Lower lobe of right lung (tissue), 2 donors: ENCODE measurements around the gene CACNA1C. TPM values are rescaled to one million over a fixed set of nuclear protein-coding genes. Genes with fewer than 3 reads are reported as not detected.

Source experiments
- ATAC-seq, 2 donors: fragments of 200-7000 bp; cut with Tn5 transposase; one replicate each; pipeline ENCODE4 v1.9.1; 2020 to 2022; ENCODE audit warnings: mild to moderate bottlenecking in 2 of 2, moderate library complexity in 2 of 2
- DNase-seq: peaks from one replicate; pipeline ENCODE4 v3.0.0-alpha.2; 2020
- H3K27ac ChIP-seq: fragments of 200-600 bp; one replicate; pipeline ENCODE4 v1.8.0; 2022
- H3K27me3 ChIP-seq: fragments of 200-600 bp; one replicate; pipeline ENCODE4 v1.8.0; 2022; ENCODE audit warnings: low read depth
- H3K36me3 ChIP-seq: fragments of 200-600 bp; one replicate; pipeline ENCODE4 v1.8.0; 2022; ENCODE audit warnings: mild to moderate bottlenecking
- H3K4me1 ChIP-seq: fragments of 200-600 bp; one replicate; pipeline ENCODE4 v1.8.0; 2022
- H3K4me3 ChIP-seq: fragments of 200-600 bp; one replicate; pipeline ENCODE4 v1.8.0; 2022; ENCODE audit warnings: mild to moderate bottlenecking
- H3K9me3 ChIP-seq: fragments of 200-600 bp; one replicate; pipeline ENCODE4 v1.8.0; 2022
- CTCF ChIP-seq: fragments of 200-600 bp; IDR thresholded peaks from one replicate; pipeline ENCODE4 v1.8.0; 2022; ENCODE audit warnings: antibody characterized with exemption, mild to moderate bottlenecking
- intact Hi-C: fragments of 100-400 bp; cut with DNase I; formaldehyde crosslinking; loops from one replicate; pipeline ENCODE4 v1.11.0; 2022
- total RNA-seq: library from RNA; stranded (reverse); fragmentation: NEBNext Ultra II Directional; extraction: Animal tissue kit (Norgen Biotek cat#: 25700); gene quantifications from one replicate; pipeline ENCODE4 v1.2.1, GENCODE V29; 2021
- donor health status: DM: no; HTN: yes; CAD: no; lungs with severe emphysema.

Gene CACNA1C
- total RNA-seq, 1 donor from 2014 or later, result 8.4 TPM

- peaks cover 12% of the 10 kb centered on the region for H3K27me3 ChIP-seq
- ATAC-seq (peak; percentile 87 to 88), DNase-seq (peak; percentile 73)
- intact Hi-C loops, result no loop called here
- H3K9me3 ChIP-seq, result no peaks in the 10 kb centered on the region
- no peak overlapping the region for H3K4me3 ChIP-seq
- H3K36me3 ChIP-seq, result no peaks in the 10 kb centered on the region
- peaks cover 13% of the 10 kb centered on the region for H3K4me1 ChIP-seq
- H3K27ac ChIP-seq, result peak overlapping the region; percentile 34
- TF ChIP-seq CTCF, result peak; percentile 92
These were observed 530.3 kb downstream of the CACNA1C start for GRCh38 chr12:2583091-2583497.

- peak overlapping the region; percentile 34 for H3K27ac ChIP-seq
- peaks cover 13% of the 10 kb centered on the region for H3K4me1 ChIP-seq
- H3K27me3 ChIP-seq, result peaks cover 12% of the 10 kb centered on the region
- ATAC-seq (no peak), DNase-seq (no peak)
- intact Hi-C loops, result no loop called here
- no peak overlapping the region for H3K4me3 ChIP-seq
- no peaks in the 10 kb centered on the region for H3K9me3 ChIP-seq
- no peaks in the 10 kb centered on the region for H3K36me3 ChIP-seq
- no peak for TF ChIP-seq CTCF
These were observed 531.0 kb downstream of the CACNA1C start for GRCh38 chr12:2583642-2584401.

- peaks cover 12% of the 10 kb centered on the region for H3K27me3 ChIP-seq
- no peak for TF ChIP-seq CTCF
- H3K9me3 ChIP-seq, result no peaks in the 10 kb centered on the region
- H3K4me3 ChIP-seq, result no peak overlapping the region
- peaks cover under 1% of the 10 kb centered on the region for H3K36me3 ChIP-seq
- no peak overlapping the region for H3K27ac ChIP-seq
- intact Hi-C loops, result no loop called here
- ATAC-seq, result no peak
- DNase-seq, result no peak
- peaks cover 8% of the 10 kb centered on the region for H3K4me1 ChIP-seq
These were observed 533.6 kb downstream of the CACNA1C start for GRCh38 chr12:2586156-2587038.

- no peak for TF ChIP-seq CTCF
- ATAC-seq (no peak), DNase-seq (no peak)
- Histone ChIP-seq H3K27ac (no peak overlapping the region), H3K4me1 (peaks cover under 1% of the 10 kb centered on the region), H3K9me3 (peaks cover 8% of the 10 kb centered on the region), H3K27me3 (peaks cover 1% of the 10 kb centered on the region), H3K4me3 (no peak overlapping the region), H3K36me3 (peaks cover 7% of the 10 kb centered on the region)
- intact Hi-C loops, result no loop called here
These were observed 535.6 kb downstream of the CACNA1C start for GRCh38 chr12:2588345-2588744.

GRCh38 chr12:2589381-2589780, 536.6 kb downstream of the CACNA1C start:
- Histone ChIP-seq H3K9me3 (peaks cover 9% of the 10 kb centered on the region), H3K4me1 (no peaks in the 10 kb centered on the region), H3K36me3 (peaks cover 7% of the 10 kb centered on the region), H3K27ac (no peak overlapping the region), H3K27me3 (no peaks in the 10 kb centered on the region), H3K4me3 (no peak overlapping the region)
- TF ChIP-seq CTCF, result no peak
- DNase-seq, result no peak
- ATAC-seq, result no peak
- intact Hi-C loops, result no loop called here
